HepG2 (cell line): Measurements from ENCODE around the gene NUBPL. TPM values are rescaled to one million over a fixed set of nuclear protein-coding genes. Genes with fewer than 3 reads are reported as not detected.
A peak's percentile ranks its signal among the peaks of the same experiment; 100 is the strongest.
"Not testable (repeated sequence)": the region's sequence is repeated elsewhere in the genome, so short reads cannot be mapped to it uniquely, and the experiment has no call there.

Source experiments
- ATAC-seq: fragments of 200-7000 bp; cut with Tn5 transposase; 3 replicates; pipeline ENCODE4 v1.9.1; 2020; ENCODE audit warnings: mild to moderate bottlenecking, moderate library complexity
- BruUV-seq: library from RNA; stranded (reverse); fragments of 400-500 nt; replicated peaks from 2 replicates; lab custom pipeline; 2021; lab: Mats Ljungman, UMichigan
- CTCF ChIA-PET: fragments of 300-600 bp; formaldehyde crosslinking; extraction: SDS; loops from one replicate; lab custom pipeline; 2021; ENCODE audit warnings: low total read pairs, inconsistent platforms, low intra/inter-chr PET ratio; lab: Yijun Ruan, JAX
- POLR2A ChIA-PET: fragments of 350-600 bp; sonication (Branson Sonifier 250); formaldehyde crosslinking; loops from one replicate; lab custom pipeline; 2020; ENCODE audit warnings: antibody characterized with exemption, inconsistent platforms; lab: Yijun Ruan, JAX
- DNase-seq: peaks from one replicate; pipeline ENCODE4 v3.0.0-alpha.2; 2015; ENCODE audit warnings: low spot score
- FAIRE-seq: peaks from 3 replicates; lab custom pipeline; 2011; peaks lifted over from hg19 to GRCh38; lab: Jason Lieb, UNC
- H2AFZ ChIP-seq: one replicate; pipeline ENCODE4 v1.6.1; 2011; ENCODE audit warnings: low read length, inconsistent platforms
- H3K27ac ChIP-seq: fragments of 300-600 bp; 3 replicates; pipeline ENCODE4 v1.8.0; 2011; ENCODE audit warnings: mixed run types, mild to moderate bottlenecking, mixed read lengths, low read length, inconsistent platforms; ENCODE audit not compliant: insufficient read depth; ENCODE audit errors: extremely low read length
- H3K27me3 ChIP-seq, 2 experiments: fragments of 200-600 bp in 1 of 2; 2 replicates in 1 of 2; 3 replicates in 1 of 2; pipeline versions ENCODE4 v1.6.0 to v1.8.0; 2011; ENCODE audit warnings: low read length in 2 of 2, mild to moderate bottlenecking in 2 of 2, moderate library complexity in 2 of 2, inconsistent platforms in 1 of 2; ENCODE audit not compliant: insufficient read depth in 2 of 2, control insufficient read depth in 1 of 2
- H3K36me3 ChIP-seq, 2 experiments: fragments of 200-600 bp in 1 of 2; replicated peaks in 1 of 2; 2 replicates in 1 of 2; 3 replicates in 1 of 2; pipeline versions ENCODE4 v1.5.1 to v1.8.0; 2011; ENCODE audit warnings: low read length in 2 of 2, inconsistent platforms in 1 of 2; ENCODE audit not compliant: insufficient read depth in 2 of 2, control insufficient read depth in 1 of 2
- H3K4me1 ChIP-seq: 2 replicates; pipeline ENCODE4 v1.5.1; 2012; ENCODE audit warnings: low read length, inconsistent platforms; ENCODE audit not compliant: insufficient read depth
- H3K4me2 ChIP-seq: 2 replicates; pipeline ENCODE4 v1.6.0; 2011; ENCODE audit warnings: low read depth, low read length, inconsistent platforms
- H3K4me3 ChIP-seq, 3 experiments: fragments of 200-600 bp in 1 of 3; sonication (generic), shearing (Covaris generic) in 1 of 3; replicated peaks in 1 of 3; 2 replicates each; pipeline ENCODE4 v1.5.1; 2011 to 2016; ENCODE audit warnings: low read length in 3 of 3, inconsistent platforms in 2 of 3, low read depth in 2 of 3, mild to moderate bottlenecking in 2 of 3, control low read depth in 1 of 3, mixed read lengths in 1 of 3; ENCODE audit not compliant: insufficient read depth in 1 of 3
- H3K79me2 ChIP-seq: one replicate; pipeline ENCODE4 v1.6.1; 2011; ENCODE audit warnings: low read length, inconsistent platforms; ENCODE audit not compliant: insufficient read depth
- H3K9ac ChIP-seq: 2 replicates; pipeline ENCODE4 v1.6.0; 2011; ENCODE audit warnings: mild to moderate bottlenecking, low read depth, low read length, inconsistent platforms; ENCODE audit not compliant: insufficient read depth
- H3K9me3 ChIP-seq: 2 replicates; pipeline ENCODE4 v1.5.1; 2012; ENCODE audit warnings: mild to moderate bottlenecking, low read length
- H4K20me1 ChIP-seq: 2 replicates; pipeline ENCODE4 v1.6.0; 2011; ENCODE audit warnings: inconsistent platforms, mild to moderate bottlenecking, low read length, moderate library complexity; ENCODE audit not compliant: insufficient read depth
- FOXA1 ChIP-seq, 2 experiments: fragments of 450-650 bp in 1 of 2; sonication (generic) in 1 of 2; formaldehyde crosslinking in 1 of 2; IDR thresholded peaks; 2 replicates each; pipeline versions ENCODE4 v1.4.0 to v1.6.1; 2016 to 2020; ENCODE audit warnings: missing genetic modification reagents in 1 of 2
- HOXA3 ChIP-seq: sonication (generic); formaldehyde crosslinking; IDR thresholded peaks from 2 replicates; pipeline ENCODE4 v1.5.0; 2020; ENCODE audit warnings: missing genetic modification reagents
- POGZ ChIP-seq: sonication (generic); formaldehyde crosslinking; IDR thresholded peaks from 2 replicates; pipeline ENCODE4 v1.4.0; 2020; ENCODE audit warnings: mild to moderate bottlenecking, missing genetic modification reagents
- SP4 ChIP-seq: sonication (generic); formaldehyde crosslinking; IDR thresholded peaks from 2 replicates; pipeline ENCODE4 v1.8.1; 2023; ENCODE audit warnings: mild to moderate bottlenecking, missing genetic modification reagents
- ZMYM2 ChIP-seq: sonication (generic); formaldehyde crosslinking; IDR thresholded peaks from 2 replicates; pipeline ENCODE4 v1.8.0; 2022; ENCODE audit warnings: mild to moderate bottlenecking, missing genetic modification reagents
- ZMYM4 ChIP-seq: sonication (generic); formaldehyde crosslinking; IDR thresholded peaks from 2 replicates; pipeline ENCODE4 v1.8.1; 2023; ENCODE audit warnings: mild to moderate bottlenecking, missing genetic modification reagents
- ZNF687 ChIP-seq: sonication (generic); formaldehyde crosslinking; IDR thresholded peaks from 2 replicates; pipeline ENCODE4 v1.5.1; 2020; ENCODE audit warnings: mild to moderate bottlenecking, missing genetic modification reagents, moderate library complexity
- WGBS: methylation state at CpG from one replicate; pipeline ENCODE4 v1.1.6; 2017; ENCODE audit warnings: low lambda C conversion rate; 5-methylcytosine and 5-hydroxymethylcytosine counted together
- in situ Hi-C: cut with HindIII; loops from 2 replicates; pipeline ENCODE4 v1.10.0; 2017; ENCODE audit warnings: low pct_unique_long_range_greater_than_20kb; ENCODE audit not compliant: extremely low pct_ligation_motif_present
- intact Hi-C: fragments of 100-400 bp; cut with micrococcal nuclease; formaldehyde crosslinking; loops from one replicate; pipeline ENCODE4 v1.10.0; 2022; ENCODE audit not compliant: unreplicated experiment
- polyA plus RNA-seq, 8 experiments: library from polyadenylated mRNA; depleted of rRNA in 3 of 8; stranded (reverse) in 7 of 8; unstranded in 1 of 8; fragments of >200 nt; fragmentation: Illumina TruSeq in 4 of 8; extraction: Trizol in 4 of 8; gene quantifications; 2 replicates each; pipeline versions ENCODE4 v1.2.1 to v1.2.3, GENCODE V29; 2011 to 2016; ENCODE audit warnings: low read depth in 4 of 8, missing spikeins in 1 of 8, mixed read lengths in 1 of 8; ENCODE audit not compliant: insufficient read depth in 1 of 8
- total RNA-seq, 5 experiments: library from RNA; depleted of rRNA; stranded (reverse); fragments of >200 nt; fragmentation: Illumina TruSeq; extraction: Trizol; gene quantifications; 2 replicates each; pipeline ENCODE4 v1.2.3, GENCODE V29; 2016; ENCODE audit warnings: low read depth in 1 of 5
- TF ChIP-seq, protein P1 (sequence below): sonication (generic); formaldehyde crosslinking; IDR thresholded peaks from 2 replicates; pipeline ENCODE4 v1.4.0; 2020; ENCODE audit warnings: missing genetic modification reagents, borderline replicate concordance
- TF ChIP-seq, protein P2 (sequence below): sonication (generic); formaldehyde crosslinking; IDR thresholded peaks from 2 replicates; pipeline ENCODE4 v1.4.0; 2020; ENCODE audit warnings: missing genetic modification reagents

NUBPL gene
- total and polyA plus RNA-seq, 2 of the 13 experiments (the other 11 are each of a cell fraction or from before 2014, with no cell fraction given), result 21.3 to 44.1 TPM

- H3K4me2 ChIP-seq; DNase-seq; H2AFZ ChIP-seq; H3K27ac ChIP-seq; H3K79me2 ChIP-seq; H3K4me3 ChIP-seq; FAIRE-seq; CTCF ChIA-PET; POLR2A ChIA-PET; BruUV-seq; ATAC-seq; H3K9ac ChIP-seq; in situ Hi-C loops; H3K27me3 ChIP-seq; H4K20me1 ChIP-seq; intact Hi-C loops; TF ChIP-seq FOXA1 (IDR thresholded peaks at IDR 0.05): not testable (repeated sequence)
- TF ChIP-seq, protein P1, sequence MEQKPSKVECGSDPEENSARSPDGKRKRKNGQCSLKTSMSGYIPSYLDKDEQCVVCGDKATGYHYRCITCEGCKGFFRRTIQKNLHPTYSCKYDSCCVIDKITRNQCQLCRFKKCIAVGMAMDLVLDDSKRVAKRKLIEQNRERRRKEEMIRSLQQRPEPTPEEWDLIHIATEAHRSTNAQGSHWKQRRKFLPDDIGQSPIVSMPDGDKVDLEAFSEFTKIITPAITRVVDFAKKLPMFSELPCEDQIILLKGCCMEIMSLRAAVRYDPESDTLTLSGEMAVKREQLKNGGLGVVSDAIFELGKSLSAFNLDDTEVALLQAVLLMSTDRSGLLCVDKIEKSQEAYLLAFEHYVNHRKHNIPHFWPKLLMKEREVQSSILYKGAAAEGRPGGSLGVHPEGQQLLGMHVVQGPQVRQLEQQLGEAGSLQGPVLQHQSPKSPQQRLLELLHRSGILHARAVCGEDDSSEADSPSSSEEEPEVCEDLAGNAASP (CRISPR knock-in tag), result peak; percentile 16; the same call in 1 of the 2 replicates
- TF ChIP-seq FOXA1 (CRISPR knock-in tag; IDR thresholded peaks at IDR 0.05), result peak; percentile 21; the same call in 1 of the 2 replicates
- 0 out of 2 replicates have a peak, but pooled peaks have one; percentile 24 for TF ChIP-seq SP4
- peak; percentile 45; the same call in 1 of the 2 replicates for TF ChIP-seq ZMYM4
- TF ChIP-seq ZMYM2 (CRISPR knock-in tag), result peak; percentile 37; the same call in 1 of the 2 replicates
- TF ChIP-seq, protein P2, sequence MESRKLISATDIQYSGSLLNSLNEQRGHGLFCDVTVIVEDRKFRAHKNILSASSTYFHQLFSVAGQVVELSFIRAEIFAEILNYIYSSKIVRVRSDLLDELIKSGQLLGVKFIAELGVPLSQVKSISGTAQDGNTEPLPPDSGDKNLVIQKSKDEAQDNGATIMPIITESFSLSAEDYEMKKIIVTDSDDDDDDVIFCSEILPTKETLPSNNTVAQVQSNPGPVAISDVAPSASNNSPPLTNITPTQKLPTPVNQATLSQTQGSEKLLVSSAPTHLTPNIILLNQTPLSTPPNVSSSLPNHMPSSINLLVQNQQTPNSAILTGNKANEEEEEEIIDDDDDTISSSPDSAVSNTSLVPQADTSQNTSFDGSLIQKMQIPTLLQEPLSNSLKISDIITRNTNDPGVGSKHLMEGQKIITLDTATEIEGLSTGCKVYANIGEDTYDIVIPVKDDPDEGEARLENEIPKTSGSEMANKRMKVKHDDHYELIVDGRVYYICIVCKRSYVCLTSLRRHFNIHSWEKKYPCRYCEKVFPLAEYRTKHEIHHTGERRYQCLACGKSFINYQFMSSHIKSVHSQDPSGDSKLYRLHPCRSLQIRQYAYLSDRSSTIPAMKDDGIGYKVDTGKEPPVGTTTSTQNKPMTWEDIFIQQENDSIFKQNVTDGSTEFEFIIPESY (CRISPR knock-in tag), result peak; percentile 92
- TF ChIP-seq ZNF687 (CRISPR knock-in tag), result peak; percentile 16; the same call in 1 of the 2 replicates
- peak; percentile 19; the same call in 1 of the 2 replicates for TF ChIP-seq HOXA3 (CRISPR knock-in tag)
- TF ChIP-seq POGZ, result 0 out of 2 replicates have a peak, but pooled peaks have one; percentile 36
- Histone ChIP-seq H3K9me3 (peaks cover 33% of the 10 kb centered on the region), H3K36me3 (peaks cover 4 to 10% of the 10 kb centered on the region in 2 experiments; a peak in 3 of 5 replicates), H3K4me1 (peaks cover 31% of the 10 kb centered on the region)
- 94% methylated on average over 10 of the region's 10 CpGs for WGBS
Observed at GRCh38 chr14:31620898-31621297, 59.7 kb downstream of the NUBPL start.
